GM12873 (cell line): Measurements from ENCODE around the gene CHAC1.

Experiments
- CTCF ChIP-seq: IDR thresholded peaks from 2 replicates; pipeline ENCODE4 v1.5.1; 2012; ENCODE audit warnings: low read depth, mild to moderate bottlenecking, moderate library complexity, low read length, control low read depth; ENCODE audit not compliant: insufficient read depth; ENCODE audit errors: missing control alignments

Gene CHAC1

GRCh38 chr15:40986820-40987219 lies 33.5 kb downstream of the CHAC1 start:
- no peak for TF ChIP-seq CTCF

- no peak for TF ChIP-seq CTCF
These were observed 34.9 kb downstream of the CHAC1 start for GRCh38 chr15:40988156-40988555.

GRCh38 chr15:40990080-40990479 lies 36.8 kb downstream of the CHAC1 start:
- TF ChIP-seq CTCF: no peak

GRCh38 chr15:40990789-40991188 lies 37.5 kb downstream of the CHAC1 start:
- TF ChIP-seq CTCF: no peak

GRCh38 chr15:40991355-40991754 lies 38.1 kb downstream of the CHAC1 start:
- no peak for TF ChIP-seq CTCF

GRCh38 chr15:40992241-40992741 lies 39.0 kb downstream of the CHAC1 start:
- no peak for TF ChIP-seq CTCF

GRCh38 chr15:40992825-40993224 lies 39.6 kb downstream of the CHAC1 start:
- TF ChIP-seq CTCF: no peak

GRCh38 chr15:40995656-40996055 lies 42.4 kb downstream of the CHAC1 start:
- no peak for TF ChIP-seq CTCF
